Neural cell (in vitro differentiated cells): ENCODE measurements around the gene CCDC15. TPM values are rescaled to one million over a fixed set of nuclear protein-coding genes. Genes with fewer than 3 reads are reported as not detected.

Experiments used
- H2AFZ ChIP-seq: fragments of 200-600, 300-800 bp; sonication (generic), shearing (Covaris generic); 2 replicates; pipeline ENCODE4 v1.6.0; 2014; ENCODE audit warnings: low read depth, mild to moderate bottlenecking, antibody characterized with exemption, low read length, moderate library complexity
- H3F3A ChIP-seq: fragments of 200-600 bp; shearing (Covaris generic); 2 replicates; pipeline ENCODE4 v1.6.1; 2016; ENCODE audit warnings: mild to moderate bottlenecking, moderate library complexity, mixed read lengths, antibody characterized with exemption, low read length; ENCODE audit not compliant: insufficient read depth, poor library complexity, severe bottlenecking
- H3K27ac ChIP-seq: fragments of 200-600, 300-800 bp; sonication (generic), shearing (Covaris generic); 2 replicates; pipeline ENCODE4 v1.5.1; 2014; ENCODE audit warnings: mild to moderate bottlenecking, low read length, moderate library complexity
- H3K27me3 ChIP-seq: fragments of 300-800, 200-600 bp; sonication (generic), shearing (Covaris generic); 2 replicates; pipeline ENCODE4 v1.6.0; 2014; ENCODE audit warnings: mild to moderate bottlenecking, low read depth, low read length, moderate library complexity; ENCODE audit not compliant: insufficient read depth
- H3K36me3 ChIP-seq: fragments of 300-800, 200-600 bp; sonication (generic), shearing (Covaris generic); 2 replicates; pipeline ENCODE4 v1.5.1; 2014; ENCODE audit warnings: mild to moderate bottlenecking, antibody characterized with exemption, low read length, moderate library complexity; ENCODE audit not compliant: insufficient read depth
- H3K4me2 ChIP-seq: fragments of 300-800, 200-600 bp; sonication (generic), shearing (Covaris generic); 2 replicates; pipeline ENCODE4 v1.6.0; 2014; ENCODE audit warnings: mild to moderate bottlenecking, low read length
- H3K4me3 ChIP-seq: fragments of 300-800, 200-600 bp; sonication (generic), shearing (Covaris generic); 2 replicates; pipeline ENCODE4 v1.5.1; 2014; ENCODE audit warnings: mild to moderate bottlenecking, low read length, moderate library complexity
- H3K79me2 ChIP-seq: fragments of 200-600 bp; shearing (Covaris generic); replicated peaks from 2 replicates; pipeline ENCODE4 v1.6.0; 2014; ENCODE audit warnings: mild to moderate bottlenecking, low read length, moderate library complexity; ENCODE audit not compliant: insufficient read depth
- H3K9ac ChIP-seq: fragments of 300-800, 200-600 bp; sonication (generic), shearing (Covaris generic); 2 replicates; pipeline ENCODE4 v1.6.1; 2016; ENCODE audit warnings: mild to moderate bottlenecking, low read length, mixed read lengths
- H3K9me2 ChIP-seq: fragments of 200-600 bp; shearing (Covaris generic); 2 replicates; pipeline ENCODE4 v1.6.1; 2016; ENCODE audit warnings: mild to moderate bottlenecking, low read length, mixed read lengths; ENCODE audit not compliant: insufficient read depth
- H3K9me3 ChIP-seq: fragments of 200-600, 300-800 bp; sonication (generic), shearing (Covaris generic); 2 replicates; pipeline ENCODE4 v1.6.1; 2016; ENCODE audit warnings: mild to moderate bottlenecking, mixed run types, low read length, moderate library complexity, mixed read lengths
- H4K20me1 ChIP-seq: fragments of 200-600 bp; shearing (Covaris generic); 2 replicates; pipeline ENCODE4 v1.6.1; 2016; ENCODE audit warnings: mild to moderate bottlenecking, mixed run types; ENCODE audit not compliant: insufficient read depth
- EP300 ChIP-seq: fragments of 450-650 bp; conservative IDR thresholded peaks from 2 replicates; pipeline ENCODE4 v1.6.1; 2014; ENCODE audit warnings: antibody characterized with exemption, mild to moderate bottlenecking, moderate library complexity; ENCODE audit not compliant: poor library complexity, severe bottlenecking
- EZH2 ChIP-seq: fragments of 200-600, 300-800 bp; shearing (Covaris generic), sonication (generic); IDR thresholded peaks from 2 replicates; pipeline ENCODE4 v1.6.1; 2014; ENCODE audit warnings: antibody characterized with exemption, low read length, borderline replicate concordance, mild to moderate bottlenecking; ENCODE audit not compliant: insufficient read depth, poor library complexity, severe bottlenecking
- MXI1 ChIP-seq: fragments of 450-650 bp; conservative IDR thresholded peaks from 2 replicates; pipeline ENCODE4 v1.6.1; 2014; ENCODE audit warnings: antibody characterized with exemption, mild to moderate bottlenecking; ENCODE audit not compliant: poor library complexity, severe bottlenecking
- POLR2AphosphoS5 ChIP-seq: IDR thresholded peaks from 2 replicates; pipeline ENCODE4 v1.6.1; 2012
- RAD21 ChIP-seq: fragments of 450-650 bp; conservative IDR thresholded peaks from 2 replicates; pipeline ENCODE4 v1.6.1; 2014; ENCODE audit warnings: antibody characterized with exemption, mild to moderate bottlenecking, moderate library complexity
- SMC3 ChIP-seq: fragments of 450-650 bp; conservative IDR thresholded peaks from 2 replicates; pipeline ENCODE4 v1.6.1; 2014; ENCODE audit warnings: antibody characterized with exemption, mild to moderate bottlenecking, moderate library complexity; ENCODE audit not compliant: poor library complexity
- TAF1 ChIP-seq: IDR thresholded peaks from 2 replicates; pipeline ENCODE4 v1.6.1; 2012; ENCODE audit warnings: low read depth
- polyA plus RNA-seq: library from polyadenylated mRNA; depleted of rRNA; stranded (reverse); fragments of >200 nt; gene quantifications from 2 replicates; pipeline ENCODE4 v1.2.3, GENCODE V29; 2014
- TF ChIP-seq, protein P1 (sequence below): IDR thresholded peaks from 2 replicates; pipeline ENCODE4 v1.6.1; 2012; ENCODE audit warnings: borderline replicate concordance
- TF ChIP-seq, protein P2 (sequence below): fragments of 450-650 bp; IDR thresholded peaks from 2 replicates; pipeline ENCODE4 v1.5.1; 2014; ENCODE audit warnings: antibody characterized with exemption, mild to moderate bottlenecking, moderate library complexity; ENCODE audit not compliant: poor library complexity, severe bottlenecking

CCDC15 gene
- polyA plus RNA-seq, 1 donor from 2014 or later, result 2.5 TPM

DNA sequence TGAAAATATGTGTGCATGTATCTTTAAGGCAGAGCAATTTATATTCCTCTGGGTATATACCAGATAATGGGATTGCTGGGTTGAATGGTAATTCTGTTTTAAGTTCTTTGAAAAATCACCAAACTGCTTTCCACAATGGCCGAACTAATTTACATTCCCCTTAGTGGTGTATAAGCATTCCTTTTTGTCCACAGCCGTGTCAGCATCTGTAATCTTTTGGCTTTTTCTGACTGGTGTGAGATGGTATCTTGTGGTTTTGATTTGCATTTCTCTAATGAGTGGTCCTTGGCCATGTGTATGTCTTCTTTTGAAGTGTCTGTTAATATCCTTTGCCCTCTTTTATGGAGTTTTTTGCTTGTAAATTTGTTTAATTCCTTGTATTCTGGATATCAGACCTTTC lies 24.3 kb downstream of the CCDC15 start:
- no peak overlapping the region for H2AFZ ChIP-seq
- no peaks in the 10 kb centered on the region for H3K79me2 ChIP-seq
- no peaks in the 10 kb centered on the region for H4K20me1 ChIP-seq
- no peak overlapping the region for H3K27ac ChIP-seq
- H3K9ac ChIP-seq, result no peak overlapping the region
- TF ChIP-seq RAD21 (no peak), MXI1 (no peak), EZH2 (no peak), SMC3 (no peak), EP300 (no peak), POLR2AphosphoS5 (no peak), TAF1 (no peak)
- TF ChIP-seq, protein P1, sequence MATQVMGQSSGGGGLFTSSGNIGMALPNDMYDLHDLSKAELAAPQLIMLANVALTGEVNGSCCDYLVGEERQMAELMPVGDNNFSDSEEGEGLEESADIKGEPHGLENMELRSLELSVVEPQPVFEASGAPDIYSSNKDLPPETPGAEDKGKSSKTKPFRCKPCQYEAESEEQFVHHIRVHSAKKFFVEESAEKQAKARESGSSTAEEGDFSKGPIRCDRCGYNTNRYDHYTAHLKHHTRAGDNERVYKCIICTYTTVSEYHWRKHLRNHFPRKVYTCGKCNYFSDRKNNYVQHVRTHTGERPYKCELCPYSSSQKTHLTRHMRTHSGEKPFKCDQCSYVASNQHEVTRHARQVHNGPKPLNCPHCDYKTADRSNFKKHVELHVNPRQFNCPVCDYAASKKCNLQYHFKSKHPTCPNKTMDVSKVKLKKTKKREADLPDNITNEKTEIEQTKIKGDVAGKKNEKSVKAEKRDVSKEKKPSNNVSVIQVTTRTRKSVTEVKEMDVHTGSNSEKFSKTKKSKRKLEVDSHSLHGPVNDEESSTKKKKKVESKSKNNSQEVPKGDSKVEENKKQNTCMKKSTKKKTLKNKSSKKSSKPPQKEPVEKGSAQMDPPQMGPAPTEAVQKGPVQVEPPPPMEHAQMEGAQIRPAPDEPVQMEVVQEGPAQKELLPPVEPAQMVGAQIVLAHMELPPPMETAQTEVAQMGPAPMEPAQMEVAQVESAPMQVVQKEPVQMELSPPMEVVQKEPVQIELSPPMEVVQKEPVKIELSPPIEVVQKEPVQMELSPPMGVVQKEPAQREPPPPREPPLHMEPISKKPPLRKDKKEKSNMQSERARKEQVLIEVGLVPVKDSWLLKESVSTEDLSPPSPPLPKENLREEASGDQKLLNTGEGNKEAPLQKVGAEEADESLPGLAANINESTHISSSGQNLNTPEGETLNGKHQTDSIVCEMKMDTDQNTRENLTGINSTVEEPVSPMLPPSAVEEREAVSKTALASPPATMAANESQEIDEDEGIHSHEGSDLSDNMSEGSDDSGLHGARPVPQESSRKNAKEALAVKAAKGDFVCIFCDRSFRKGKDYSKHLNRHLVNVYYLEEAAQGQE, result no peak
- TF ChIP-seq, protein P2, sequence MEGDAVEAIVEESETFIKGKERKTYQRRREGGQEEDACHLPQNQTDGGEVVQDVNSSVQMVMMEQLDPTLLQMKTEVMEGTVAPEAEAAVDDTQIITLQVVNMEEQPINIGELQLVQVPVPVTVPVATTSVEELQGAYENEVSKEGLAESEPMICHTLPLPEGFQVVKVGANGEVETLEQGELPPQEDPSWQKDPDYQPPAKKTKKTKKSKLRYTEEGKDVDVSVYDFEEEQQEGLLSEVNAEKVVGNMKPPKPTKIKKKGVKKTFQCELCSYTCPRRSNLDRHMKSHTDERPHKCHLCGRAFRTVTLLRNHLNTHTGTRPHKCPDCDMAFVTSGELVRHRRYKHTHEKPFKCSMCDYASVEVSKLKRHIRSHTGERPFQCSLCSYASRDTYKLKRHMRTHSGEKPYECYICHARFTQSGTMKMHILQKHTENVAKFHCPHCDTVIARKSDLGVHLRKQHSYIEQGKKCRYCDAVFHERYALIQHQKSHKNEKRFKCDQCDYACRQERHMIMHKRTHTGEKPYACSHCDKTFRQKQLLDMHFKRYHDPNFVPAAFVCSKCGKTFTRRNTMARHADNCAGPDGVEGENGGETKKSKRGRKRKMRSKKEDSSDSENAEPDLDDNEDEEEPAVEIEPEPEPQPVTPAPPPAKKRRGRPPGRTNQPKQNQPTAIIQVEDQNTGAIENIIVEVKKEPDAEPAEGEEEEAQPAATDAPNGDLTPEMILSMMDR, result no peak
- H3K9me2 ChIP-seq, result no peaks in the 10 kb centered on the region
- no peak overlapping the region for H3K4me3 ChIP-seq
- no peaks in the 10 kb centered on the region for H3K36me3 ChIP-seq
- H3K4me2 ChIP-seq, result no peak overlapping the region
- H3K9me3 ChIP-seq, result no peaks in the 10 kb centered on the region
- no peaks in the 10 kb centered on the region for H3K27me3 ChIP-seq
- H3F3A ChIP-seq, result no peaks in the 10 kb centered on the region

DNA sequence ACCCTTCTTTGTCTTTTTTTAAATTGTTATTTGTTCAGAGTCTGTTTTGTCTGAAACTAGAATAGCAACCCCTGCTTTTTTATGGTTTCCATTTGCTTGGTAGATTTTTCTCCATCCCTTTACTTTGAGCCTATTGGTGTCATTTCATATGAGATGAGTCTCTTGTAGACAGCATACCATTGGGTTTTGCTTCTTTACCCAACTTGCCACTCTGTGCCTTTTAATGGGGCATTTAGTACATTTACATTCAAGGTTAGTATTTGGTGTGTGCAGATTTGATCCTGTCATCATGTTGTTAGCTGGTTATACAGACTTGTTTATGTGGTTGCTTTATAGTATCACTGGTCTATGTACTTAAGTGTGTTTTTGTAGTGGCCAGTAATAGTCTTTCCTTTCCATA lies 28.0 kb downstream of the CCDC15 start:
- Histone ChIP-seq H3K9ac (no peak overlapping the region), H4K20me1 (no peaks in the 10 kb centered on the region), H3K4me2 (no peak overlapping the region), H3K36me3 (no peaks in the 10 kb centered on the region), H3K9me3 (no peaks in the 10 kb centered on the region), H3K27me3 (no peaks in the 10 kb centered on the region), H3K27ac (no peak overlapping the region), H3F3A (no peaks in the 10 kb centered on the region), H3K4me3 (no peak overlapping the region), H3K79me2 (no peaks in the 10 kb centered on the region), H2AFZ (no peak overlapping the region), H3K9me2 (no peaks in the 10 kb centered on the region)
- no peak for TF ChIP-seq RAD21
